GM23338 (cell line): ENCODE data around the gene NR1D1. TPM values are rescaled to one million over a fixed set of nuclear protein-coding genes. Genes with fewer than 3 reads are reported as not detected.

Experiments used
- ATAC-seq: fragments of 200-7000 bp; cut with Tn5 transposase; 3 replicates; pipeline ENCODE4 v1.9.1; 2020
- DNase-seq: peaks from one replicate; pipeline ENCODE4 v3.0.0-alpha.2; 2015; ENCODE audit warnings: low spot score
- H2AFZ ChIP-seq: fragments of 200-600 bp; sonication (generic); 2 replicates; pipeline ENCODE4 v1.8.0; 2016; ENCODE audit warnings: antibody characterized with exemption, mild to moderate bottlenecking, moderate library complexity
- H3F3A ChIP-seq: fragments of 200-600 bp; sonication (generic); replicated peaks from 2 replicates; pipeline ENCODE4 v1.8.0; 2017; ENCODE audit warnings: antibody characterized with exemption, mixed run types, low read depth
- H3K27ac ChIP-seq: fragments of 200-600 bp; sonication (generic); 2 replicates; pipeline ENCODE4 v1.6.1; 2016; ENCODE audit warnings: low read depth
- H3K27me3 ChIP-seq: fragments of 200-600 bp; sonication (generic); 2 replicates; pipeline ENCODE4 v1.8.0; 2016; ENCODE audit warnings: mild to moderate bottlenecking, mixed run types, moderate library complexity; ENCODE audit not compliant: insufficient read depth
- H3K36me3 ChIP-seq: fragments of 200-600 bp; sonication (generic); 2 replicates; pipeline ENCODE4 v1.8.0; 2016; ENCODE audit warnings: mild to moderate bottlenecking; ENCODE audit not compliant: insufficient read depth
- H3K4me1 ChIP-seq: fragments of 200-600 bp; sonication (generic); 2 replicates; pipeline ENCODE4 v1.8.0; 2016; ENCODE audit warnings: mild to moderate bottlenecking, moderate library complexity; ENCODE audit not compliant: insufficient read depth
- H3K4me2 ChIP-seq: fragments of 200-600 bp; sonication (generic); 2 replicates; pipeline ENCODE4 v1.7.1; 2017; ENCODE audit warnings: mixed run types
- H3K4me3 ChIP-seq: fragments of 200-600 bp; sonication (generic); 2 replicates; pipeline ENCODE4 v1.6.1; 2016; ENCODE audit warnings: mixed run types
- H3K79me2 ChIP-seq: fragments of 200-600 bp; sonication (generic); replicated peaks from 2 replicates; pipeline ENCODE4 v1.8.0; 2017; ENCODE audit warnings: mild to moderate bottlenecking; ENCODE audit not compliant: insufficient read depth
- H3K9me2 ChIP-seq: fragments of 200-600 bp; sonication (generic); 2 replicates; pipeline ENCODE4 v1.8.0; 2017; ENCODE audit not compliant: insufficient read depth
- H4K20me1 ChIP-seq: fragments of 200-600 bp; sonication (generic); replicated peaks from 2 replicates; pipeline ENCODE4 v1.8.0; 2017; ENCODE audit warnings: mild to moderate bottlenecking; ENCODE audit not compliant: insufficient read depth
- H3K27ac Mint-ChIP-seq: 2 replicates; pipeline ENCODE4 v1.8.0; 2020; ENCODE audit warnings: inconsistent platforms, mild to moderate bottlenecking, moderate library complexity, mixed read lengths
- H3K27me3 Mint-ChIP-seq: 3 replicates; pipeline ENCODE4 v1.8.0; 2022; ENCODE audit warnings: low read depth, mild to moderate bottlenecking, moderate library complexity, mixed read lengths, inconsistent platforms; ENCODE audit not compliant: insufficient read depth, poor library complexity
- H3K36me3 Mint-ChIP-seq: 3 replicates; pipeline ENCODE4 v1.8.0; 2021; ENCODE audit warnings: low read depth, mild to moderate bottlenecking, inconsistent platforms, moderate library complexity, mixed read lengths
- H3K4me1 Mint-ChIP-seq: 3 replicates; pipeline ENCODE4 v1.8.0; 2020; ENCODE audit warnings: mild to moderate bottlenecking, inconsistent platforms, mixed read lengths
- H3K4me3 Mint-ChIP-seq: 3 replicates; pipeline ENCODE4 v1.8.0; 2021; ENCODE audit warnings: moderate library complexity, mild to moderate bottlenecking, inconsistent platforms, mixed read lengths
- H3K9me3 Mint-ChIP-seq: 3 replicates; pipeline ENCODE4 v1.8.0; 2020; ENCODE audit warnings: moderate library complexity, mild to moderate bottlenecking, inconsistent platforms, mixed read lengths
- CREB1 ChIP-seq: fragments of 250-450 bp; sonication (Bioruptor Pico); IDR thresholded peaks from 2 replicates; pipeline ENCODE4 v1.5.0; 2020; ENCODE audit warnings: low read depth, mild to moderate bottlenecking, moderate library complexity
- EZH2 ChIP-seq: fragments of 200-600 bp; sonication (generic); IDR thresholded peaks from one replicate; pipeline ENCODE4 v1.8.0; 2017; ENCODE audit warnings: antibody characterized with exemption, mild to moderate bottlenecking, low read depth; ENCODE audit not compliant: unreplicated experiment
- EZH2phosphoT487 ChIP-seq: fragments of 200-600 bp; sonication (generic); IDR thresholded peaks from one replicate; pipeline ENCODE4 v1.8.1; 2018; ENCODE audit warnings: antibody characterized with exemption; ENCODE audit not compliant: unreplicated experiment
- NANOG ChIP-seq: IDR thresholded peaks from 2 replicates; pipeline ENCODE4 v1.6.1; 2016; ENCODE audit warnings: antibody characterized with exemption, borderline replicate concordance
- ZNF114 ChIP-seq: fragments of 250-450 bp; sonication (Bioruptor Pico); IDR thresholded peaks from 2 replicates; pipeline ENCODE4 v1.5.0; 2020; ENCODE audit warnings: mild to moderate bottlenecking, moderate library complexity
- ZNF331 ChIP-seq: fragments of 250-450 bp; sonication (Bioruptor Pico); IDR thresholded peaks from 2 replicates; pipeline ENCODE4 v1.5.0; 2020; ENCODE audit warnings: low read depth, mild to moderate bottlenecking, moderate library complexity
- polyA plus RNA-seq: library from polyadenylated mRNA; unstranded; fragments of >200 nt; fragmentation: Nextera tagmentation; extraction: Ambion mirVana; gene quantifications from 2 replicates; pipeline ENCODE4 v1.2.1, GENCODE V29; 2016
- total RNA-seq: library from RNA; depleted of rRNA; stranded (reverse); fragments of >200 nt; shearing (Covaris generic); gene quantifications from 2 replicates; pipeline ENCODE4 v1.2.3, GENCODE V29; 2014
- TF ChIP-seq, protein P1 (sequence below), 2 experiments: fragments of 200-600 bp in 1 of 2; sonication (generic) in 1 of 2; conservative IDR thresholded peaks; 2 replicates each; pipeline versions ENCODE4 v1.5.1 to v1.6.1; 2016 to 2017; ENCODE audit warnings: antibody characterized with exemption in 2 of 2, low read depth in 2 of 2, mild to moderate bottlenecking in 2 of 2, moderate library complexity in 1 of 2
- TF ChIP-seq, protein P2 (sequence below): fragments of 250-450 bp; sonication (Bioruptor Pico); IDR thresholded peaks from 2 replicates; pipeline ENCODE4 v1.5.0; 2020; ENCODE audit warnings: mild to moderate bottlenecking, moderate library complexity
- TF ChIP-seq, protein P3 (sequence below): IDR thresholded peaks from 2 replicates; pipeline ENCODE4 v1.6.1; 2016; ENCODE audit warnings: antibody characterized with exemption

Gene NR1D1
- total and polyA plus RNA-seq, 2 experiments from 2014 or later, result 3.3 to 4.2 TPM

DNA sequence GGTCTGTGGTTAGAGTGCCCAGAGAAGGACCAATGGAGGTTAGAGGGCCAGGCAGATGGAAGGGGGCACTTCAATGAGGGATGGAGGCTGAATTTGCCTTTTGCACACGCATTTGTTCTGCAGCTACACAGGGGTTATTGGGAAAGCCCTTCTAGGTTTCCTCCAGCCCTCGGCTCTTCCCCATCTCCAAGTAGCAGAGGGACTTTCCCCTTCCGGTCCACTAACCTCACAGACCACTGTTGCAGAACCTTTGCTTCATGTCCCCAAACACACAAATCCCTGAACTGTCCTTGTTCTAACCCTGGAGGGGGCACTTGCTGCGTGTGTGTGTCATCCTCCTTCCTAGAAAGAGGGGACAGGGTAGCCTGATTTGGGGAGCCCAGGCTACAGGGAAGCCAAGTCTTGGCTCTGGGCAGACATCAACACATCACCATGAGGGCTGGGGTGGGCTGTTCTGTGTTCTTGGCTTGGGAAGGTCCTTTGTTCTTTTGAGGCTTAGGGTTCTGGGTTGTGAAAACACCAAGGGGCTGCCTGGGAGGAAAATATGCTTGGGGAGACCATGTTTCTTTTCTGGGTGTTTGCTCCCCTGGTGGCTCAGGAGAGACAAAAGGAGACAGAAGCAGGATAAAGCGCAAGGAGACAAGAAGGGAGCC, 7.3 kb upstream of the NR1D1 start:
- no peak overlapping the region for H3K27ac ChIP-seq
- peaks cover 33% of the 10 kb centered on the region for H3K27me3 ChIP-seq
- peak overlapping the region; percentile 95 for H2AFZ ChIP-seq
- Mint-ChIP-seq H3K36me3 (no peaks in the 10 kb centered on the region), H3K9me3 (no peaks in the 10 kb centered on the region), H3K27ac (peak overlapping the region; percentile 56; the same call in 1 of the 2 replicates), H3K4me1 (peaks cover 89% of the 10 kb centered on the region), H3K27me3 (peaks cover 46% of the 10 kb centered on the region), H3K4me3 (peak overlapping the region; percentile 52)
- peaks cover 7% of the 10 kb centered on the region; the same call in 1 of the 2 replicates for H3K9me2 ChIP-seq
- H4K20me1 ChIP-seq, result no peaks in the 10 kb centered on the region
- peak overlapping the region; percentile 40 for H3K4me3 ChIP-seq
- H3K36me3 ChIP-seq, result no peaks in the 10 kb centered on the region
- H3K4me2 ChIP-seq, result peak overlapping the region; percentile 71
- DNase-seq (no peak), ATAC-seq (no peak; the same call in 1 of the 3 replicates)
- H3F3A ChIP-seq, result peaks cover 12% of the 10 kb centered on the region; the same call in 1 of the 2 replicates
- no peaks in the 10 kb centered on the region for H3K79me2 ChIP-seq
- peaks cover 81% of the 10 kb centered on the region for H3K4me1 ChIP-seq
- peak; percentile 16 for TF ChIP-seq EZH2
- TF ChIP-seq ZNF331 (CRISPR knock-in tag), result no peak
- TF ChIP-seq, protein P1, sequence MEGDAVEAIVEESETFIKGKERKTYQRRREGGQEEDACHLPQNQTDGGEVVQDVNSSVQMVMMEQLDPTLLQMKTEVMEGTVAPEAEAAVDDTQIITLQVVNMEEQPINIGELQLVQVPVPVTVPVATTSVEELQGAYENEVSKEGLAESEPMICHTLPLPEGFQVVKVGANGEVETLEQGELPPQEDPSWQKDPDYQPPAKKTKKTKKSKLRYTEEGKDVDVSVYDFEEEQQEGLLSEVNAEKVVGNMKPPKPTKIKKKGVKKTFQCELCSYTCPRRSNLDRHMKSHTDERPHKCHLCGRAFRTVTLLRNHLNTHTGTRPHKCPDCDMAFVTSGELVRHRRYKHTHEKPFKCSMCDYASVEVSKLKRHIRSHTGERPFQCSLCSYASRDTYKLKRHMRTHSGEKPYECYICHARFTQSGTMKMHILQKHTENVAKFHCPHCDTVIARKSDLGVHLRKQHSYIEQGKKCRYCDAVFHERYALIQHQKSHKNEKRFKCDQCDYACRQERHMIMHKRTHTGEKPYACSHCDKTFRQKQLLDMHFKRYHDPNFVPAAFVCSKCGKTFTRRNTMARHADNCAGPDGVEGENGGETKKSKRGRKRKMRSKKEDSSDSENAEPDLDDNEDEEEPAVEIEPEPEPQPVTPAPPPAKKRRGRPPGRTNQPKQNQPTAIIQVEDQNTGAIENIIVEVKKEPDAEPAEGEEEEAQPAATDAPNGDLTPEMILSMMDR (conservative IDR thresholded peaks at IDR 0.05; ENCODE audit: low read depth in 2 of 2), result no peak
- no peak for TF ChIP-seq EZH2phosphoT487
- TF ChIP-seq NANOG, result no peak
- no peak for TF ChIP-seq CREB1
- no peak for TF ChIP-seq ZNF114 (CRISPR knock-in tag)
- TF ChIP-seq, protein P2, sequence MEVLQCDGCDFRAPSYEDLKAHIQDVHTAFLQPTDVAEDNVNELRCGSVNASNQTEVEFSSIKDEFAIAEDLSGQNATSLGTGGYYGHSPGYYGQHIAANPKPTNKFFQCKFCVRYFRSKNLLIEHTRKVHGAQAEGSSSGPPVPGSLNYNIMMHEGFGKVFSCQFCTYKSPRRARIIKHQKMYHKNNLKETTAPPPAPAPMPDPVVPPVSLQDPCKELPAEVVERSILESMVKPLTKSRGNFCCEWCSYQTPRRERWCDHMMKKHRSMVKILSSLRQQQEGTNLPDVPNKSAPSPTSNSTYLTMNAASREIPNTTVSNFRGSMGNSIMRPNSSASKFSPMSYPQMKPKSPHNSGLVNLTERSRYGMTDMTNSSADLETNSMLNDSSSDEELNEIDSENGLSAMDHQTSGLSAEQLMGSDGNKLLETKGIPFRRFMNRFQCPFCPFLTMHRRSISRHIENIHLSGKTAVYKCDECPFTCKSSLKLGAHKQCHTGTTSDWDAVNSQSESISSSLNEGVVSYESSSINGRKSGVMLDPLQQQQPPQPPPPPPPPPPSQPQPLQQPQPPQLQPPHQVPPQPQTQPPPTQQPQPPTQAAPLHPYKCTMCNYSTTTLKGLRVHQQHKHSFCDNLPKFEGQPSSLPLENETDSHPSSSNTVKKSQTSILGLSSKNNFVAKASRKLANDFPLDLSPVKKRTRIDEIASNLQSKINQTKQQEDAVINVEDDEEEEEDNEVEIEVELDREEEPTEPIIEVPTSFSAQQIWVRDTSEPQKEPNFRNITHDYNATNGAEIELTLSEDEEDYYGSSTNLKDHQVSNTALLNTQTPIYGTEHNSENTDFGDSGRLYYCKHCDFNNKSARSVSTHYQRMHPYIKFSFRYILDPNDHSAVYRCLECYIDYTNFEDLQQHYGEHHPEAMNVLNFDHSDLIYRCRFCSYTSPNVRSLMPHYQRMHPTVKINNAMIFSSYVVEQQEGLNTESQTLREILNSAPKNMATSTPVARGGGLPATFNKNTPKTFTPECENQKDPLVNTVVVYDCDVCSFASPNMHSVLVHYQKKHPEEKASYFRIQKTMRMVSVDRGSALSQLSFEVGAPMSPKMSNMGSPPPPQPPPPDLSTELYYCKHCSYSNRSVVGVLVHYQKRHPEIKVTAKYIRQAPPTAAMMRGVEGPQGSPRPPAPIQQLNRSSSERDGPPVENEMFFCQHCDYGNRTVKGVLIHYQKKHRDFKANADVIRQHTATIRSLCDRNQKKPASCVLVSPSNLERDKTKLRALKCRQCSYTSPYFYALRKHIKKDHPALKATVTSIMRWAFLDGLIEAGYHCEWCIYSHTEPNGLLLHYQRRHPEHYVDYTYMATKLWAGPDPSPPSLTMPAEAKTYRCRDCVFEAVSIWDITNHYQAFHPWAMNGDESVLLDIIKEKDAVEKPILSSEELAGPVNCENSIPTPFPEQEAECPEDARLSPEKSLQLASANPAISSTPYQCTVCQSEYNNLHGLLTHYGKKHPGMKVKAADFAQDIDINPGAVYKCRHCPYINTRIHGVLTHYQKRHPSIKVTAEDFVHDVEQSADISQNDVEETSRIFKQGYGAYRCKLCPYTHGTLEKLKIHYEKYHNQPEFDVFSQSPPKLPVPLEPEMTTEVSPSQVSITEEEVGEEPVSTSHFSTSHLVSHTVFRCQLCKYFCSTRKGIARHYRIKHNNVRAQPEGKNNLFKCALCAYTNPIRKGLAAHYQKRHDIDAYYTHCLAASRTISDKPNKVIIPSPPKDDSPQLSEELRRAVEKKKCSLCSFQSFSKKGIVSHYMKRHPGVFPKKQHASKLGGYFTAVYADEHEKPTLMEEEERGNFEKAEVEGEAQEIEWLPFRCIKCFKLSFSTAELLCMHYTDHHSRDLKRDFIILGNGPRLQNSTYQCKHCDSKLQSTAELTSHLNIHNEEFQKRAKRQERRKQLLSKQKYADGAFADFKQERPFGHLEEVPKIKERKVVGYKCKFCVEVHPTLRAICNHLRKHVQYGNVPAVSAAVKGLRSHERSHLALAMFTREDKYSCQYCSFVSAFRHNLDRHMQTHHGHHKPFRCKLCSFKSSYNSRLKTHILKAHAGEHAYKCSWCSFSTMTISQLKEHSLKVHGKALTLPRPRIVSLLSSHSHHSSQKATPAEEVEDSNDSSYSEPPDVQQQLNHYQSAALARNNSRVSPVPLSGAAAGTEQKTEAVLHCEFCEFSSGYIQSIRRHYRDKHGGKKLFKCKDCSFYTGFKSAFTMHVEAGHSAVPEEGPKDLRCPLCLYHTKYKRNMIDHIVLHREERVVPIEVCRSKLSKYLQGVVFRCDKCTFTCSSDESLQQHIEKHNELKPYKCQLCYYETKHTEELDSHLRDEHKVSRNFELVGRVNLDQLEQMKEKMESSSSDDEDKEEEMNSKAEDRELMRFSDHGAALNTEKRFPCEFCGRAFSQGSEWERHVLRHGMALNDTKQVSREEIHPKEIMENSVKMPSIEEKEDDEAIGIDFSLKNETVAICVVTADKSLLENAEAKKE (CRISPR knock-in tag), result 0 out of 2 replicates have a peak, but pooled peaks have one; percentile 3
- TF ChIP-seq, protein P3, sequence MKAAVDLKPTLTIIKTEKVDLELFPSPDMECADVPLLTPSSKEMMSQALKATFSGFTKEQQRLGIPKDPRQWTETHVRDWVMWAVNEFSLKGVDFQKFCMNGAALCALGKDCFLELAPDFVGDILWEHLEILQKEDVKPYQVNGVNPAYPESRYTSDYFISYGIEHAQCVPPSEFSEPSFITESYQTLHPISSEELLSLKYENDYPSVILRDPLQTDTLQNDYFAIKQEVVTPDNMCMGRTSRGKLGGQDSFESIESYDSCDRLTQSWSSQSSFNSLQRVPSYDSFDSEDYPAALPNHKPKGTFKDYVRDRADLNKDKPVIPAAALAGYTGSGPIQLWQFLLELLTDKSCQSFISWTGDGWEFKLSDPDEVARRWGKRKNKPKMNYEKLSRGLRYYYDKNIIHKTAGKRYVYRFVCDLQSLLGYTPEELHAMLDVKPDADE, result no peak
